GM18868 (cell line): Measurements from ENCODE around the gene SLC35F3.

Source experiments
- ATAC-seq: cut with Tn5 transposase; IDR thresholded peaks from one replicate; pipeline ENCODE4 v1.9.1; 2021; ENCODE audit warnings: mild to moderate bottlenecking, moderate library complexity; ENCODE audit not compliant: unreplicated experiment

Gene SLC35F3

DNA sequence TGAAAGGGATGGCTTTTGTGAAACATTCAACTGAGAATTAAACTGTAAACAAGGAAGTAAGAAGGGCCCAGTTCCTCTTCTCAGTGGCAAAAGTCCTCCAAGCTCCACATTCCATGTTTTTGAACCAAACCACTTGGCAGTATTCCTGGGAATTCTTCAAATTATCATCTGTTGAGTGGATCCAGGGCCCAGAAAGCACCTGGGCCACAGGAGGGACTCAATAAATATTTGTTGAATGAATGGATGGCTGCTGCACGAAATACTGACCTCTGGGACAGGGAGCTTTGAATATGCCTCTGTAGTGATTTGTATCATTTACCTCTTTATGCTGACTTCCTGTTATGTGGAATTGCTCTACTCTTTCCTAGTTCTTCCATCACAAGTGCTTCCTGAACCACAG is 4.7 kb downstream of the SLC35F3 start:
- no peak for ATAC-seq

DNA sequence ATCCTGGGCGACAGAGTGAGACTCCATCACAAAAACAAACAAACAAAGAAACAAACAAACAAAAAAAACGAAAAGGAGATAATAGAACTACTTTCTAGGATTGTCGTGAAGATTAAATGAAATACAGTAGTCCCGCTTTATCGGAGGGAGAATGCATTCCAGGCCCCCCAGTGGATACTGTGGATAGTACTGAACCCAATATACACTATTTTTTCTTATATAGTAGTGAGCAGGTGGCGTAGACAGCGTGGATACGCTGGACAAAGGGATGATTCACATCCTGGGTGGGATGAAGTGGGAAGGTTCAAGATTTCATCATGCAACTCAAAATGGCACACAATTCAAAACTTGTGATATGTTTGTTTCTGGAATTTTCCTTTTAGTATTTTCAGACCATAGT is 8.0 kb downstream of the SLC35F3 start:
- ATAC-seq = no peak

DNA sequence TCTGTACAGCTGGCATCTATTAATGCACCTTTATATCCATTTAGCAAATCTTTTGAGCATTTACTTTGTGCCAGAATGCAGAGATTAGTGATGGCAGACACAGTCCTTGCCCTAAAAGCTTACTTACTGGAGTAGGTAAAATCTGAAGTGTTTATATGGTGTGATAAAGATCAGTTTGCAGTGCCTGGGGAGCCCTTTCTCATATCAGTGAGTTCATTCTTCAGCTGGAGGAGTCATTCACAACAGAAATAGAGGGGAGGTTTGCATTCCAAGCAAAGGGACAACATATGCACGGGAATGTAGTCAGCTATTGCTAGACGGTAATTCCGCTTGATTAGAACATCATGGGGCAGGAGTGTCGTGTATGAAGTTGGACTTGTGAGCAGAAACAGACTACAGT is 8.4 kb downstream of the SLC35F3 start:
- no peak for ATAC-seq

DNA sequence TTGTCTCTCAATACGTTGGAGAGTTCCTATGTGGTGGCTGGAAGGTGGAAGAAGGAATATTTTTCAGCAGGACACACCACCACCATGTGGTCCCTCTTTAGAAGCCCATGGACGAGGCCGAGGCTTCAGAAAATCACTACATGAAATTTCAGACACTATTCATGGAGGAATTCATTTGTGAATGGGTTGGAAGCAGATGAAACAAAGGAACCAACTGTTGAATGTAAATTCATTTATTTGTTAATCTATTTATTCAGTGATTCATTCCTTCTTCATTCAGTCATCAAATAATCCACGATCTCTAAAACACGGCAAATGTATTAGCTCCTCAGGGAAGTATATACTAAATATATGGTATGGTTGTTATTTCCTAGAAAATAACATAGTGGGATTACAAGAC is 12.2 kb downstream of the SLC35F3 start:
- ATAC-seq = no peak

DNA sequence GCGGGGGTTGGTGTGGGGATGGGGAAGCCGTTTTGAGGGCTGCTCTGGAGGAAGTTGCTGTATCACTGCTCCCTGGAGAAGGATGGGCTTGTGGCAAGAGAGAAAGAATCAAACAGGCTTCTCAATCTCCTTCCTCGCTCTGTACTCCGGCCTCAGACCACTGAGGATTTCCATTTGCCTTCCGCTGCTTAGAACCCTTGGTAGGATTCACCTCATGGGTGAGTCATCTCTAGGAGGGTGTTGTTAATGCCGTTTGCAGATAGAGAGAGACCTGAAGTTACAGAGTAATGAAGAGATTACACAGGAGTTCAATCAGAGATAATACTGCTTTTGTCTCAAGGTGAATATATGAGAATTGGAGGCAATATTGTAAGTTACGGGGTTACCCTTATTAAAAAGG is 15.3 kb downstream of the SLC35F3 start:
- ATAC-seq = no peak

DNA sequence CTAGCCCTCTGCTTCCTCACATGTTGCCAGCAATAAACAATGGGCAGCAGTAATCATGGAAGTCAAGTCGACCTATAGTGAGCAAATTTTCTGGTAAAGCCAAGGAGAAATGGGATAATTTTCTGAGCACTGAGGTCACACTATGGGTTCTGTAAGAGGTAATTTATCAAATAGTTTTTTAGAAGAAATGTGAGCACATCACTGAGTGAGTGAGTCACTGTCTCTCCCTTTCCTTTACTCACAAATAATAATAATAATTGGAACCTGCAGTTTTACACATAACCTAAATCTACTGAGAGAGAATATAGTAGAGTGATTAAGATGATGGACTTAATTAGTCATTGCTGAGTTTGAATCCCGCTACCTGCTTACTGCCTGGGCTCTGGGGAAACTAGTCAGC is 23.6 kb downstream of the SLC35F3 start:
- no peak for ATAC-seq

DNA sequence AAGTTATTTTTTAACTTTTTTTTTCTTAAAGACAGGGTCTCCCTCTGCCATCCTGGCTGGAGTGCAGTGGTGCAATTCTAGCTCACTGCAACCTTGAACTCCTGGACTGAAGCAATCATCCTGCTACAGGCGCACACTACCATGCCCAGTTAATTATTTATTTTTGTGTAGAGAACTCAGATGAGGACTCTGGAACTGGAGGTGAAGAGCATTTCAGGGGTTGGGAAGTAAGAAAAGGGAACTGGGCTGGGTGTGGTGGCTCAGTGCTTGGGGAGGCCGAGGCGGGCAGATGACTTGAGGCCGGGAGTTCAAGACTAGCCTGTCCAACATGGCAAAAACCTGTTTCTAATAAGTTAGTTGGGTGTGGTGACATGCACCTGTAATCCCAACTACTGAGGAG is 28.9 kb downstream of the SLC35F3 start:
- no peak for ATAC-seq

DNA sequence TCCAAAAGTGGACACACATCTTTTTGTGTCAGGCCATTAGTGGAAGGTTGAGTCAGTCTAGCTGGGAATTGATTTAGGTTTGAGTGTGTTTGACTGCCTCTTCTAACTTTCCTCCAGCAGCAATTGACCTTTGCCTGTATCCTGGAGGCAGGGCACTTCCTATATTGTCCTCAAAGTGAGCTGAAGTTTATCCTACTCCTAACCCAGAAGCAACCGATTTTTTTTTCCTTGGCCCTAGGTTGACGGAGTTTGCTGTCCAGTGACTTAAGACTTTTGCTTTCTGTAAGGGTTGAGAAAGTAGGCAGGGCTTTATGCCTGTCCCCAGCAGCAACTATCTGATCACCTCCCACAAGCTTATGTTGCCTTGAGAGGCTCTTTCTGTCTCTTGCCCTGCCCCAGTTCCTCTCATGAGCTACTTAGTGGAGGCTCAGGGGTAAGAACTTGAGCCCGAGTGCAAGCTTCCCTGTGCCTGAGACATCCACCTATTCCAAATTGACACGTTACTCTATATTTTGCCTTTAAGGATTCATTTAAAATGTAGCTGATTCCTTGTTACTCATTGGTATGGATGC is 30.9 kb downstream of the SLC35F3 start:
- ATAC-seq = no peak

DNA sequence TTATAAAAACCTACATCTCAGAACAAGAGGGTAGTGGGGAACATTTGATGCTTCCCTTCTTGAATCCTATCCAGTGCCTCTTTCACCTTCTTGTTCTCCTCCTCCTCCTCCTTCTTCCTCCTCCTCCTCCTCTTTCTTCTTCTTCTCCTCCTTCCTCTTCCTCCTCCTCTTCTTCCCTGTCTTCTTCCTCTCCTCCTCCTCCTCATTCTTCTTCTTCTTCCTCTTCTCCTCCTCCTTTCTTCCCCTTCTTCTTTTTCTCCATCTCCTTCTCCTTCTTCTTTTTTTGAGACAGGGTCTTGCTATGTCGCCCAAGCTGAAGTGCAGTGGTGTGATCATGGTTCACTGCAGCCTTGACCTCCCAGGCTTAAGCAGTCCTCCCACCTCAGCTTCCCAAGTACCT is 31.9 kb downstream of the SLC35F3 start:
- no peak for ATAC-seq

DNA sequence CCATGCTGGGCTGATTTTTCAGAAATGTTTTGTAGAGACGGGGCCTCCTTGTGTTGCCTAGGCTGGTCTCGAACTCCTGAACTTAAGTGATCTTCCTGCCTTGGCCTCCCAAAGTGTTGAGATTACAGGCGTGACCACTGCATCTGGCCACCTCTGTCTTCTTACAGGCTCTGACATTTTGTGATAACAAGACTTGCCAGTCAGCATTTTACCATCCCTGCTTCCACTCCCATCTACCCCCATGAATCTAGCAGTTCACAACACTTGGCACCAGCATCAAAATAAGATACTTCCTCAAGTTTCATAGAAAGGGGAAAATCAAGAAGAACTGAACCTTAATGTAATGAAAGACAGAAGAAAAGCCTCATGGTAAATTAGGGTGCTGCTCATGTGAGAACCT is 32.4 kb downstream of the SLC35F3 start:
- no peak for ATAC-seq

DNA sequence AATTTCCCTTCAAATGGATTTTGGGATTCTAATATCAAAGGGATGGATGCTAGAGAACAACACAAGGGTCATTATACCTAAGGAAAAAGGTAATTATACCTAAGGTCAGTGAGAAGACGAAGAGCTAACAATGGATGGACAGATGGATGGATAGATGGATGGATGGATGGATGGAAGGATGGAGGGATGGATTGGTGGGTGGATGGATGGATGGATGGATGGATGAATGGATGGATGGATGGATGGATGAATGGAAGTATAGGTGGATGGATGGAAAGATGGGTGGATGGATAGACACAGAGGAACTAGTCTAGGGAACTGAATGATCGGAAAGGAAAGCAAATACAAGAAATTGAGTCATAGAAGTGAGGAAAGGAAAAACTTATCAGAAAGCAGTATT is 34.0 kb downstream of the SLC35F3 start:
- ATAC-seq = no peak

DNA sequence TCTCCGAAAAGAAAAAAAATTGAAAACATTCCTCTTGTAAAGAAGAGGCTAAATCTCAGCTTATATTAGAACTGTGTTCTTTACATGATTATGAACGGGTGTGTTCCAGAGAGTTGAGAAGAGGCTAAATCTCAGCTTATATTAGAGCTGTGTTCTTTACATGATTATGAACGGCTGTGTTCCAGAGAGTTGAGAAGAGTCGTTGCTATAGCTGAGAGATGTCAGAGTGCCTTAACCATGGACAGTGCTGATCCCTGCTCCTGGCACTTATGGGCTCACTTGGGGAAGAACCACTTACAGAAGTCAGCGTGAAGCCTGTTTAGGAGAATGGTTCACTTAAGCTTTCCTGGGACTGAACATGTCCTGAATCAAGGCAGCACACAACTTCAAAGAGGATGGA is 35.0 kb downstream of the SLC35F3 start:
- ATAC-seq = no peak

DNA sequence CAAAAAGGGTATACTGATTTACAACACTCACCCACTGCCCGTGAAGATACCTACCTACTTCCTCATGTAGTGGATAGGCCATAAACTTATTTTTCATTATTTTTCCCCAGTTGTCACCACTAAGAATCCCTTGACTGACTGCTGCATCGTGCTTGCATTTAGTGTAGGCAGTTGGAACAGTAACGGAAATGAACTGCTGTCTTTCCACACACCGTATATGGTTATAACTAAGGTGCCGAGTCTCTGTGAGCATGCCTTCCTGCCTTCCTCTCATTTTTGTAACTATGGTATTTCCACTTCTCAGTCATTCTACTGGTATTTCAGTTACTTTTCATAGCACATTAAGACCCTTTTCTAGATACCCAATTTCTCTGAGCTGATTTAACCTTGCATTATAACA is 36.4 kb downstream of the SLC35F3 start:
- no peak for ATAC-seq

DNA sequence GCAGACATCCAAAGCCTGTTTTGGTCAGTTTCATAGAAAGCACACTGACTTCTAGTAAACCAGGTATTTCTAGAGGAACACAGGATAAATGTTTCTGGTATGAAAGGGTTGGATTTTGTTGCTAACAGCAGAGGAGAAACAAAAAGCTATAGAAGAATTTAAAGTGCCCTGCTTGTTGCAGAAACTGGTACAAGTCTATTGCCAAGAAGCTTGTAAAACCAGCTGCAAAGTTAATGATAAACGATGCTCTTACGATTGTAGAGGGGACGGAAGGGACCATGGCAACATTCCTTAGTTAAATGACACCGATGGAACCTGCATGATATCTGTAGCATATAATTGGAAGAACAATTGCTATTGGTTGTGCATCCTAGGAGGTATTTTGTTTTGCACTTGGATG is 40.1 kb downstream of the SLC35F3 start:
- no peak for ATAC-seq

DNA sequence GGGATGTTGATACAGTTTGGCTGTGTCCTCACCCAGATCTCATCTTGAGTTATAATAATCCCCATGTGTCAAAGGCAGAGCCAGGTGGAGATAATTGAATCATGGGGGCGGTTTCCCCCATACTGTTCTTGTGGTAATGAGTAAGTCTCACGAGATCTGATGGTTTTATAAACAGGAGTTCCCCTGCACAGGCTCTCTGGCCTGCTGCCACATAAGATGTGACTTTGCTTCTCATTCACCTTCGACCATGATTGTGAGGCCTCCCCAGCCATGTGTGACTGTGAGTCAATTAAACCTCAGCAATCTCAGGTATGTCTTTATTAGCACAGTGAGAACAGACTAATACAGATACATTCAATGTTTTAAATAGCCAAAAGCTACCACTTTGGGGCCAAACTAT is 41.1 kb downstream of the SLC35F3 start:
- ATAC-seq = no peak

DNA sequence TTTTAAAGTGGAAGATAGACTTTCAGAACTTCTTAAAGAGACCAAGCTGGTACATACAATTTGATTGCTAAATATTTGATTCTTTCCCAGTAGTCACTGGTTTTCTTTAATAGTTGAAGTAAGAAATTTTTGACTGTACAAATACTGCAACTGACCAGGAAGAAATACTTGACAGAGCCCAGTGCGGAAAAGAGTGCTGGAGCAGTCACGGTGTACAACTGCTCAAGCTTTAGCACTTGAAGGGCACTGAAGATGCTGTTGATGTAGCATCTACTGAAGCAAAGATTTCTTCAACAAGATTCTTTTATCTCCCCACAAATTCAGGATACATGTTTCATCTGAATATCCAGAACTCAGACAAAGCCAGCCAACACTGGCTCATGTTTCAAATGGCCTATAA is 41.5 kb downstream of the SLC35F3 start:
- ATAC-seq = no peak

DNA sequence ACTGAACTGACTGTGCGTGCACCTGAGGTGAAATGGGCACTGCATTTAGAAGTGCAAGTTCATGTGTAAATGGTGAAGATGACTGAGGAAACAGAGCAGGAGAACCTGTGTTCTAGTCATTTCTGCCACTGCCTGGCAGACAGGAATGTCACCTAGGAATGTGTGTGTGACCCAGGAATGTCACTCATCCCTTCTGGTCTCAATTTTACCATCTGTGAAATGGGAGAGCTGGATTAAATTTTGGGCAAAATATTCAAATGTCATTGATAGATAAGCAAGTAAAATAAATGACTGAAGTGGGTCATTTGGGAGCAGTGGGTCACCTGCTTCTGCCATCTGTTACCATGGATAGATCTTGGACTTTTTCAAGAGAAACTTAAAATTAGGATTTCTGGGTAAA is 42.2 kb downstream of the SLC35F3 start:
- no peak for ATAC-seq

DNA sequence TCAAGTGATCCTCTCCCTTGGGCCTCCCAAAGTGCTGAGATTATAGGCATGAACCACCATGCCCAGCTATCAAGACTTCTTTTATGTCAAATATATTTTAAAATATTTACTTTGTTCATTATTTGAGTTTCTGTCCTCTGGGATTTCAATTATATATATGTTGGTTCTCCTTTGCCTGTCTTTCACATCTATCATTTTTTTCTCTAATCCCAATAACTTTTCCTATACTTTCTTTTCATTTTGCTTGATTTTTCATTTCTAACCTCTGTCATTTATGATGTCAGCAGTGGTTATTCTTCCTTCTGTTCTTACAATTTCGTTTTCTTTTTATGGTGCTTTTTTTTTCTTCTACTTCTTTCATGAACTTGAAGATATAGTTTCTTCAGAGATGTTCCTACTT is 47.3 kb downstream of the SLC35F3 start:
- no peak for ATAC-seq

DNA sequence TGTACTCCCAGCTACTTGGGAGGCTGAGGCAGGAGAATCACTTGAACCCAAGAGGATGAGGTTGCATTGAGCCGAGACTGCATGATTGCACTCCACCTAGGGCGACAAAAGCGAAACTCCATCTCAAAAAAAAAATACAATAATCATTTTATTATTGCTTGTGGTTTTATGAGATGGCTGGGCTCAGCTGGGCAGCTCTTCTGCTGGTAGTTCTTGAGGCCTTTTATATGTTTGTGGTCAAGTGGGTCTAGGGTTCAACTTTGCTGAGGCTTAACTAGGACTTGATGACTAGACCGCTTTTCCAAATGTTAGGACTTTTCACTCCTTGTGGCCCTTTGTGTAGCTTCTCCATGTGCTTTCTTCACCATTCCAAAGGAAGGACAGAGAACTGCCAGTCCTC is 53.2 kb downstream of the SLC35F3 start:
- ATAC-seq = no peak

DNA sequence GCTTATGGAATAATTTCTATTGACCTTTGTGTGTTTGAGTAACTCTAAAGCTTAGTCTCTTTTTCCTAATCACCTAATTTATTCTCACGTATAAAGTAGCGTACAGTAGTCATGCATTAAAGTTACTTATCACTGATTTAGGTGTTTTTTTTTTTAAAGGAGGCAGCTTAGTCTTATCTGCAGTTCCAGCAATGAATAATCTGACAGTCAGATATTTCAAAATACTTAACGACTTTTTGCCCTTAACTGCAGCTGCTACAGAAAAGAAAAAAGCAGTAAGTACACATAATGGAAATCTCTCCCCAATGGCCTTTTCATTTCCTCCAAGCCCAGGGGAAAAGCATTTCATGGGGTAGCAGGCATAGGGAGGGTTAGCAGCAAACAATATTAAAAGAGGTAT is 54.6 kb downstream of the SLC35F3 start:
- ATAC-seq = no peak

DNA sequence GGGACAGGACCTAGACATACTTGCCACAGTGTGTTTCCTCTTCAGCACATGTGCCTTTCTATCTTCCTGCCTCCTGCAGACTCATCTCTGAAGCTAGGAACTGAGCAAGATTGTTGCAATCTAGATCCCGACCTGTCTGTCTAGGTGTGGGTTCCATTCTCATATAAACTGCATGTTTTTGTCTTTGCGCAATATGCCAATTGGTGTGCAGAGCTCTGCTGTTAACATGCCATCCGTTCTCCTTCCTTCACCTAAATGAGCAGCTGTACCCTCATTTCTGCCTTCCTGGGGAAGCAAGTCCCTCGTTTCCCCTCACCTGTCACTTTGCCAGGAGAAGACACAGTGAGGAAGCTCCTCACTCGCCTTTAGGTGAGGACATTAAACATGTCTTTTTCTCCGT is 55.5 kb downstream of the SLC35F3 start:
- ATAC-seq = no peak

DNA sequence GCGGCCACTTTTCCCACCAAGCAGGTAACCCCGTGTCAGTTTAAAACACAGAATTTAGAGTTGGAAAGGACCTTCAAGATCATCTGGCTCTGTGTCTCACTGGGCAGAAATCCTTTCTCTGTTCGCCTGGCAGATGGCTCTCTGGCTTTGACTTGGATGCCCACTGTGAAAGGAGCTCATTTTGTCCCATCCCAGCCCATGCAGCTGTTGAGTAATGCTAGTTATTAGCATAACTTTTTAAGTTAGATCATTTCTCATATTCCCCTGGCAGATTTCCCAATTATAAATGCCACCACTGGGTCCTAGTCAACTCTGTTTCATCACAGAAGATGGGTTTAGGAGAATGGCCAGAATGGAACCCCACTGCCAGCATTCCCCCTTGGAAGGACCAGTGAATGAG is 55.9 kb downstream of the SLC35F3 start:
- ATAC-seq = no peak

DNA sequence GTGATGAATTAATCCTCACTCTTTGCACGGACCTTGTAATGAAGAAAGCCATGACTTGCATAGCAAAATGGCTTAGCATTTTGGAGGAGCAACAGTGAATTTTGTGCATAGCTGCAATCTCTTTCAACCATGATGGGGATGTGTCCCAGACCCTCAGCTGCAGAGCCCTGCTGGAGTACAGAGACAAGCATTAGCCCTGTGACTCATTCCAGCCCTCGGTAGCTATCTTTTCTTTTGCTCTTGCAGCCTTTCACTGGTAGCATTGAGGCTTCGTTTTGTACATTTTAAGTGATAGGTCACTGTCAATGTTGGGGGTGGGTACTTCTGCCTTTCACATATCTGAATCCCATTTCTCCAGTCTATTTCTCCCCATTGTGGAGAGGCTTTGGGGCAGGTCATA is 58.4 kb downstream of the SLC35F3 start:
- ATAC-seq = no peak

DNA sequence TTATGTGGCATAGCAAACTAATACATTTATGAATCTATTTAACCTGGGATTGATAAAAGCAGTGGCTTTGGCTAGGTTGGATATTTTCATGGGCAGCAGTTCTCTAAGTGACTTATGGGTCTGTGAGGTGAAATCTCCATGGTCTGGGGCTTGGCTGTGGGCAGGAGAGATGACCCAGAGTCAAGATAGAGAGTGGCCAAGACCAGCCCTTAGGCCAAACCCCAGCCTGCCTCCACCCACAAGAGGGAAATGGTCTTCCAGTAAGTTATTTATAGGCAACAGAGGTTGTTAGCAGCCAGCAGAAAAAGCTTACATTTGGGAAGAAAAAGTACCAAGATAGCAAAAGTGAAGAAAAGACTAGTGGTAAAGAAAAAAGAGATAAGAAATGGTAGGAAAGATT is 61.4 kb downstream of the SLC35F3 start:
- no peak for ATAC-seq
